Stimulated activated CD4-positive, alpha-beta T cell treated with anti-CD3 and anti-CD28 coated beads, Interleukin-4, amount 100 ng/mL, for 4 hours (primary cell): ENCODE measurements around the gene KCNQ2.

ENCODE experiments used
- DNase-seq, 2 experiments: peaks; one replicate each; pipeline ENCODE4 v3.0.0-alpha.2; 2020

The KCNQ2 gene

DNA sequence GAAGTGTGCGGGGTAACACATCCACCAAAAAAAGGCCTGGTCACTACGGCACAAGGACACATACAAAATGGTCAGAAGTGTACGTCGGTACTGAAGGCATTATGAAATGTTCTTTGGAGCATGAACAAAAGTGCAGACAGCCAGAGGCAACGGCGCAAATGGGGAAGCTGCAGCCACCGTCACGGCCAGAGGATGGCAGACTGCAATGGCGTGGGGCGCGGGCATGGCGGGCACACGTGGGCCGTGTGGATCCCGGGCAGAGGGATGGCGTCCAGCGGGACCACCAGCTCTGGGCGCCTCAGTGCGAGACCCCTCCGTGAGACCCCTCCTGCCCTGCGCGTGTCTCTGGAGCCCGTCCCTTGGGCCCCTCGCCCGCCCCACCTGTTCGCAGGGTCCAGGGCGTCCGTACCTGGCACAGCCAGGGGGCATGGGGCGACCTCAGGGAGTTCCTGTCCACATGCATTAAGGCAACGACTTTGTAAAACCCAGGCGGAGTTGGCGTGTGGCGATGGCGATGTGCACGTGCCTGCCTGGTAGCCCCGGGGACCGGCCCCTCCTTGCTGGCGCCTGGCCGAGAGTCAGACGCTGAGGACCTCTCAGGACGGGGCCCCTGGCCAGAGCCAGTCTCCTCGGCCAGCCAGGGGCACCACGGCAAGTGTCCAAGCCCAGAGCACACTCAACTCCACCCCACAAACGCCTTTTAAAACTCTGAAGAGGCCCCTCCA, 71.8 kb downstream of the KCNQ2 start:
- no peak for DNase-seq

- no peak for DNase-seq
Observed at GRCh38 chr20:63399596-63400375, 72.7 kb downstream of the KCNQ2 start.

GRCh38 chr20:63398744-63399514, 73.5 kb downstream of the KCNQ2 start:
- DNase-seq, result no peak

DNA sequence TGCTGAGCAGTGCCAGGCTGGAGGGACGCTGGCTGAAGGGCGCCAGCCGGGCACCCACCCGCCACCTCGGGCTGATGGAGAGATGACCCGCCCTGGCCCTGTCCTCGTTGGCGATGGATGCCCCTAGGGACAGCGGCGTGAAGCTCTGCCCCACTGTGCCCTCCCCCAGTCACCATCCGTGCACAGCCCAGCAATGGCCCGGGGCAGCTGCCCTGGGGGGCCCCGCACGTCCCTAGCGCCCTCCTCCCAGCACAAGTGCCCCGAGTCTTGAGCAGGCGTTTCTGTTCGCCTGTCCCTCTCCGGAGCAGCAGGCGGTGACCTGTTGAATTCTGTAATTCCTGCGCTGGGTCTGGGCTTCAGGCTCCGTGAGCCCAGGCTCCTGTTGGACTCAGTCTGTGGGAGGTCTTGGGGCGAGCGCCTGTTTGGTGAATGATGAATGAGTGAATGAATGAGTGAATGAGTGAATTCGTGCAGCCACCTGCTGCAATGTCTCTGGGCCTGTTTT, 74.5 kb downstream of the KCNQ2 start:
- DNase-seq, result no peak

GRCh38 chr20:63397155-63397843, 75.2 kb downstream of the KCNQ2 start:
- DNase-seq, result no peak

GRCh38 chr20:63396300-63396699, 76.2 kb downstream of the KCNQ2 start:
- no peak for DNase-seq

GRCh38 chr20:63395723-63396122, 76.7 kb downstream of the KCNQ2 start:
- DNase-seq, result no peak

- DNase-seq, result no peak
Observed at GRCh38 chr20:63394920-63395455, 77.5 kb downstream of the KCNQ2 start.

GRCh38 chr20:63394069-63394919, 78.2 kb downstream of the KCNQ2 start:
- DNase-seq, result no peak

DNA sequence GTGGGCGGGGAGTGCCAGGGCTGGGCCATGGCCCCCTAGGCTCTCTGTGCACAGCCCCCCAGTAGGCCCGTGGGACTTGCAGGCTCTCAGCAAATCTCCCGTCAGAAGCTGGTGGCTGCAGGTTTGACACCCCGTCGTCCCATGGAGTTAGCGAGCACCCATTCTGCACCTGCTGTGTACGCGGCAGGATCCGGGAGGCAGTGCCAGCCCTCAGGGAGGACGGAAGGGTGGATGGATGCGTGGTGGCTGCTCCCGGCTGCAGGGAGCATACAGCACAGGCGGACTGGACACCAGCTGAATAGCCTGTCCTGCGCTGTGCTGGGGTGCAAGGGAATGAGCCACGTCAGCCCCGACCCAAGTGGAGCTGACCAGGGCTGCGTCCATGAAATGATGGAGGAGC, 78.9 kb downstream of the KCNQ2 start:
- no peak for DNase-seq

DNA sequence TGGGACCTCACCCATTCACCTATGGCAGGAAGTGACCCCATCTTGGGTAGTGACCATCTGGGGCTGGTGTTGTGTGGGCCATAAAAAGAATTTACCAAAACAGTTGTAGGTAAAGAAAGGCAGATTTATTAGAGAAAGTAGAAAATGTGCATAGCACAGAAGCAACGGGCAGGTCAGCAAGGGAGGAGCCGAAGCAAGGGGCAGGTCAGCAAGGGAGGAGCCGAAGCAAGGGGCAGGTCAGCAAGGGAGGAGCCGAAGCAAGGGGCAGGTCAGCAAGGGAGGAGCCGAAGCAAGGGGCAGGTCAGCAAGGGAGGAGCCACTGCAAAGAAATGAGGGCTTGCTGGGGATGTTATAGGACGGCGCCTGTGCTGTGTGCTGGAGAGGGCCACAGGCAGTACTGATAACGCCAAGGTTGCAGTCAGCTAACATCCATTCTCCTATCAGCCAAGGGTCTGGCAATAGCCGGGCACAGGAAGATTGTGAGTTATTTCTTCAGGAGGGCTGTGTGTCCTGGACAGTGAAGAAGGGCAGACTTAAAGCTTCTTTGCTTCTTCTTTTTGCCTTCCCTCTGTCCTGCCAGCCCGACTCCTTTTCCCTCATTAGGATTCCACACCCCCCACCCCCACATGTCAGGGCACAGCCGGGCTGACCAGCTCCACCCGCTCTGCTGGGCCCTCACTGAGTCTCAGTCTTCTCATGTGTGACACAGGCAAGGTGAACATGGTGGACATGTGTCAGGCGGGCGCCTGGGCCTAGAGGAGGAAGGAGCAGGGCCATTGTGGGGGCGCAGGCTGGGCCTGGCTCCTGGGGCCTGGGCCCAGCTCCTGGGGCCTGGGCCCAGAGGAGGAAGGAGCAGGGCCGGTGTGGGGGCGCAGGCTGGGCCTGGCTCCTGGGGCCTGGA, 79.7 kb downstream of the KCNQ2 start:
- no peak for DNase-seq

DNA sequence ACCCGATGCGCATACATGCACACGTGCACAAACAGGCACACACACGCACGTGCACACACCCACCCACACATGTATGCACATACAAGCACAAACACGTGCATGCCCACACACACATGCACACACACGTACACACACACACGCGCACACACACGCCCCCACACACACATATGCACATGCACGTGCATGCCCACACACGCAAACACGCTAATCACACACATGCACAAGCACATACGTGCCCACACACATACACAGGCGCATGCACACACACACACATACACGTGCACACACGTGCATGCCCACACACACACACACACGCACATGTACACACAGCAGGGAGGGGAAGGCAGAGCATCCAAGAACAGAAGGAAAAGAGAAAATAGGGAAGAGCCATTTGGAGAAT, 84.5 kb downstream of the KCNQ2 start:
- no peak for DNase-seq

- no peak for DNase-seq
Observed at GRCh38 chr20:63387393-63387792, 85.1 kb downstream of the KCNQ2 start.

GRCh38 chr20:63386491-63386890, 86.0 kb downstream of the KCNQ2 start:
- no peak for DNase-seq

- DNase-seq, result no peak
Observed at GRCh38 chr20:63385819-63386218, 86.6 kb downstream of the KCNQ2 start.

- no peak for DNase-seq
Observed at GRCh38 chr20:63384336-63384735, 88.1 kb downstream of the KCNQ2 start.

- no peak for DNase-seq
Observed at GRCh38 chr20:63383556-63383955, 88.9 kb downstream of the KCNQ2 start.

DNA sequence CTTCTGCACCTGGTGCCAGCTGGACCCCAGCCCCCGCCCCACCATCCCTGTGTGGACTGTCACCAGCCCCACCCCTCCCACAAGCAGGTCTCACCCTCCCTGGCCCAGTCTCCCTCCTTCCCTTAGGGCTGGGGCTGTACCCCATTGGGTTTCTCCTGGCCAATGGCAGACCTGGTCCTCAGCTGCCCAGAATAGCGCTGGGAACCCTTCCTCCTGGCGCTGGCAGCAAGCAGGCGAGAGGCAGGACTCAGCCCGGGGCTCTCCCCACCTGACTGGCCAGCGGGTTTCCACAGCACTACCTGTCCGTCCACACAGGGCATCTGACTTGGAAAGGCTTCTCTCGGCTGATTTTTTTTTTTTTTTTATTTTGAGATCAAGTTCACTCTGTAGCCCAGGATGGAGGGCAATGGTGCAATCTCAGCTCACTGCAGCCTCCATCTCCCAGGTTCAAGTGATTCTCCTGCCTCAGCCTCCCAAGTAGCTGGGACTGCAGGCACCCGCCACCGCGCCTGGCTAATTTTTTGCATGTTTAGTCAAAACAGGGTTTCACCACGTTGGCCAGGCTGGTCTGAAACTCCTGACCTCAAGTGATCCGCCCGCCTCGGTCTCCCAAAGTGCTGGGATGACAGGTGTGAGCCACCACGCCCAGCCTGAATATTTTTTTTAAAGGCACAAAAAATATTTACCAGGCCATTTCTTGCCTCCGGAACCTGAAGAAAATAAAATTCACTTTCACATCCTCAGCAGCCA, 89.7 kb downstream of the KCNQ2 start:
- DNase-seq, result no peak

DNA sequence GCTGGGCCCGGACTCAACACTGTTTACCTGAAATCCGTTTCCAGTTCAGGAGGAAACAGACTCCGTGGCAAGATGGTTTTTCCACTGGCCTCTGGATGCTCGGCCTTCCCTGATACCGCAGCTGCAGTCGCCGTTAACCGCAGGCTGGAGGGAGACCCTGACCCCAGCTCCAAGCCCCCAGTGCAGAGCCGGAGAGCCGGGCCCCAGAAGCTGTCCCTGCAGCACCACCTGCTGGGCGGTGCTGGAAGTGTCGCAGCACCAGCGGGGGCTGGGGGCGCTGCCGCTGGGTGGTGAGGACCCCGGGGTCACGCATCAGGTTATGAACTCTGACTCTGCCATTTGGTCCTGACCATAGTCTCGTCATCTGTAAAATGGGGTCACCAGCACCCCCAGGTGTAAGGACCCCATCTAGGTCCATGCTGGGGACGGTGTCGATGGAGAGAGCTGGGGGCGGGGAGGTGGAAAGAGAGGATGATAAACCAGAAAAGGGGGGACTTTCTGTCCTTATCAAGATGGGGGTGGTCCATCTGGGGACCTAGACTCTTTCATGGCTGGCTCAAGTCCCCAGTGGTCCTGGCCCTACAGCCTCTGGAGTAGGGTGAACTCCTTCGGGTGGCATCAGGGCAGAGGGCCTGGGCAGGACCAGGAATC, 90.5 kb downstream of the KCNQ2 start:
- peak; percentile 6 to 38 for DNase-seq
